ENCODE data around the gene ARID4B. TPM values are rescaled to one million over a fixed set of nuclear protein-coding genes. Genes with fewer than 3 reads are reported as not detected.

Gene ARID4B
- total and polyA plus RNA-seq, 2 of the 13 experiments (the other 11 are each of a cell fraction or from before 2014, with no cell fraction given), result 9.7 to 24.6 TPM

GRCh38 chr1:235331401-235331800 is 3.4 kb upstream of the ARID4B start:
- peak overlapping the region; percentile 93 for H3K9ac ChIP-seq (ENCODE audit: insufficient read depth, low read depth, low read length)
- no TSS peak for BruUV-seq (replicated peaks)
- H4K20me1 ChIP-seq (ENCODE audit: insufficient read depth, low read length), result peaks cover 13% of the 10 kb centered on the region

More at GRCh38 chr1:235331401-235331800, 3.4 kb upstream of the ARID4B start:
- ChIA-PET CTCF (ENCODE audit: low intra/inter-chr PET ratio, low total read pairs) (no interaction called here), POLR2A (interaction anchor here (0.8 to 1.4 kb wide), 3 partner anchors 36 to 91 kb away, joined by 3 to 5 read pairs (median 4); partner anchors contain the start of gene TBCE)
- Histone ChIP-seq H2AFZ (ENCODE audit: low read length) (no peak overlapping the region), H3K36me3 (replicated peaks in 1 of 2; ENCODE audit: control insufficient read depth in 1 of 2, insufficient read depth in 2 of 2, low read length in 2 of 2) (peaks cover 0 to 4% of the 10 kb centered on the region in 2 experiments; a peak in 2 of 5 replicates), H3K79me2 (ENCODE audit: insufficient read depth, low read length) (peaks cover 84% of the 10 kb centered on the region), H3K4me2 (ENCODE audit: low read depth, low read length) (peak overlapping the region; percentile 80), H3K4me1 (ENCODE audit: insufficient read depth, low read length) (peaks cover 34% of the 10 kb centered on the region), H3K27ac (ENCODE audit: extremely low read length, insufficient read depth, low read length) (peak overlapping the region; percentile 88), H3K9me3 (ENCODE audit: low read length) (no peaks in the 10 kb centered on the region), H3K27me3 (ENCODE audit: control insufficient read depth in 1 of 2, insufficient read depth in 2 of 2, low read length in 2 of 2) (no peaks in the 10 kb centered on the region; a peak in 1 of 5 replicates), H3K4me3 (replicated peaks in 1 of 3; ENCODE audit: insufficient read depth in 1 of 3, low read depth in 2 of 3, low read length in 3 of 3) (peak overlapping the region; percentile 85 to 95 (median 91); a peak in 5 of 6 replicates)
- intact Hi-C loops (cut with micrococcal nuclease; ENCODE audit: unreplicated experiment) (loop anchor here (2.0 kb wide), 1 partner anchor 35 kb away; the partner anchor contains the start of gene TBCE), in situ Hi-C loops (cut with HindIII; ENCODE audit: extremely low pct_ligation_motif_present, low pct_unique_long_range_greater_than_20kb) (no loop called here)
- ATAC-seq, result no peak
- DNase-seq (ENCODE audit: low spot score), result peak; percentile 25
- TF ChIP-seq ZBTB34 (CRISPR knock-in tag; IDR thresholded peaks at IDR 0.05) (no peak), CEBPB (IDR thresholded peaks at IDR 0.05; ENCODE audit: borderline replicate concordance, low read depth, low read length) (peak; percentile 77), ARID3A (IDR thresholded peaks at IDR 0.05; ENCODE audit: low read depth, low read length) (peak; percentile 59; the same call in 1 of the 2 replicates), ZBTB20 (CRISPR knock-in tag; IDR thresholded peaks at IDR 0.05; ENCODE audit: borderline replicate concordance, low read depth) (no peak), ARID5B (CRISPR knock-in tag; IDR thresholded peaks at IDR 0.05) (0 out of 2 replicates have a peak, but pooled peaks have one; percentile 30), ZNF362 (CRISPR knock-in tag; IDR thresholded peaks at IDR 0.05; ENCODE audit: borderline replicate concordance) (no peak), EP300 (IDR thresholded peaks at IDR 0.05; ENCODE audit: low read depth in 2 of 2, low read length in 2 of 2) (0 out of 4 replicates have a peak, but pooled peaks of 1 of the 2 experiments have one; percentile 26), EP300 (CRISPR knock-in tag; IDR thresholded peaks at IDR 0.05; ENCODE audit: borderline replicate concordance) (no peak), SMAD3 (CRISPR knock-in tag; IDR thresholded peaks at IDR 0.05) (no peak), FOXA3 (CRISPR knock-in tag; IDR thresholded peaks at IDR 0.05) (0 out of 2 replicates have a peak, but pooled peaks have one; percentile 25), SAP130 (CRISPR knock-in tag; IDR thresholded peaks at IDR 0.05; ENCODE audit: low read depth) (0 out of 2 replicates have a peak, but pooled peaks have one; percentile 16)
- FAIRE-seq, result no peak
- WGBS (ENCODE audit: low lambda C conversion rate), result 5% methylated on average over 3 of the region's 3 CpGs

Data from HepG2 (cell line).